Motor neuron (in vitro differentiated cells): Measurements from ENCODE around the gene ERC1. TPM values are rescaled to one million over a fixed set of nuclear protein-coding genes. Genes with fewer than 3 reads are reported as not detected.
"Not testable (repeated sequence)": the region's sequence is repeated elsewhere in the genome, so short reads cannot be mapped to it uniquely, and the experiment has no call there.

Source experiments
- ATAC-seq, 8 experiments: fragments of 200-7000 bp; cut with Tn5 transposase; replicated peaks in 6 of 8; 2 replicates each; pipeline ENCODE4 v1.8.0; 2021; ENCODE audit warnings: mild to moderate bottlenecking in 8 of 8, moderate library complexity in 8 of 8
- H3K27ac ChIP-seq, 2 donors: fragments of 250-450 bp; sonication (Bioruptor Pico); 2 replicates each; pipeline ENCODE4 v1.9.0; 2021; ENCODE audit warnings: antibody characterized with exemption in 2 of 2, mild to moderate bottlenecking in 2 of 2, moderate library complexity in 1 of 2
- H3K4me1 ChIP-seq, 2 donors: fragments of 250-450 bp; sonication (Bioruptor Pico); replicated peaks in 1 of 2; 2 replicates each; pipeline ENCODE4 v1.6.1; 2021; ENCODE audit warnings: antibody characterized with exemption in 2 of 2, mild to moderate bottlenecking in 2 of 2, moderate library complexity in 1 of 2
- H3K4me3 ChIP-seq, 5 donors: fragments of 250-450 bp; sonication (Bioruptor Pico); 2 replicates each; pipeline ENCODE4 v1.9.0; 2021; ENCODE audit warnings: antibody characterized with exemption in 5 of 5, mild to moderate bottlenecking in 5 of 5, moderate library complexity in 4 of 5
- WGBS, 10 experiments: fragments of 450-650 bp; shearing (Covaris generic); methylation state at CpG; one replicate each; pipeline ENCODE4 v1.0.0; 2022; 5-methylcytosine and 5-hydroxymethylcytosine counted together
- in situ Hi-C, 9 experiments: fragments of 400-800 bp; cut with MboI; loops; one replicate each; pipeline ENCODE4 v1.15.0; 2021; ENCODE audit warnings: low sequenced_read_pairs in 9 of 9, low pct_unique_long_range_greater_than_20kb in 2 of 9; ENCODE audit not compliant: unreplicated experiment in 9 of 9
- total RNA-seq, 8 experiments: library from RNA; unstranded; fragments of 300-600 nt; gene quantifications; 2 replicates each; pipeline versions ENCODE4 v1.2.3 to v1.2.4, GENCODE V29; 2022

Gene ERC1
- total RNA-seq, 8 experiments from 2014 or later: 15.1 to 53.8 (median 34.6) TPM

GRCh38 chr12:1324099-1324498 lies 333.1 kb downstream of the ERC1 start:
- WGBS, 10 experiments: 78 to 100% (median 92%) methylated on average over 2 to 4 of the region's 4 CpGs; no CpG with 5 or more reads in 2 of the 10 experiments
- Histone ChIP-seq H3K4me1 (peaks cover 0 to under 1% of the 10 kb centered on the region in 2 donors), H3K4me3 (no peak overlapping the region), H3K27ac (no peak overlapping the region)
- in situ Hi-C loops: no loop called here
- no peak for ATAC-seq

DNA sequence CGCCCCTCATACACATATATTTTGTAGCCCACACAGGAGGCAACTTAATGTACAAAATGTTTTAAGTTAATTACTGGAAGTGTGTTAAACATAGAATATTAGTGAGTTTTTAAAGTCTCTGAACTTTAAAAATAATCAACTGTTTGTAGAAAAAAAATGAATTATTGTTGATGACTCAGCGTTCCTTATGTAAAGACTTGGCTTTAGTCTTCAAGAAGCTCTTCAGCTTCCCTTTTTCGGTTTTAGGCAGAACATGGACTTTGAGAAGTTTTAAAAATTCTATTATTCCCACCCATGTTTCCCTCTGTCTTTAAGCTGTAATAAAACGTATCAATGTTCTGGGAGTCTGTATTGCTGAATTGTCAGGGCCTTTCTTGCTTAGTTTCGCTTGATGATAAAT lies 333.9 kb downstream of the ERC1 start:
- in situ Hi-C loops: no loop called here
- Histone ChIP-seq H3K27ac (no peak overlapping the region), H3K4me1 (no peaks in the 10 kb centered on the region), H3K4me3 (no peak overlapping the region)
- ATAC-seq: no peak
- 76 to 100% (median 84%) methylated on average over 1 to 5 of the region's 5 CpGs for WGBS, 10 experiments

DNA sequence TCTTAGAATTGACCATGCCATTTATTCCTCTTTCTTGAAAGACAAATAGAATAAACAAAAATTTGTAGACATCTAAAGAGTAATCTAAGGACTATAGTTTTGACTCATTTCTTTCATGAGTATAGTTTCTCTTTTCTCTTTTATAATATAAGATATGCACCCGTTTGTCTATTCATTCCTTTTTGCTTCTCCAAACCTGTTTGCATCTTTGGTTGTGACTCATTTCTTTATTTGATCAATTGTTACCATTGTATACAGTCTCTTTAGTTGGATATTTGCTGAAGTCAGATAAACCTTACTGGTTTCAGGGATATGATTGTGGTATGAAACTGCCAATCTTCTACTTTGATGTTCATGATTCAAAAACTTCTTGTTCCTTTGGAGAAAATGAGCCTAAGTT lies 334.6 kb downstream of the ERC1 start:
- 71 to 100% (median 100%) methylated on average over 1 of the region's 1 CpG for WGBS, 10 experiments
- ATAC-seq: no peak
- no peak overlapping the region for H3K4me3 ChIP-seq
- H3K27ac ChIP-seq: no peak overlapping the region
- no peaks in the 10 kb centered on the region for H3K4me1 ChIP-seq
- in situ Hi-C loops: no loop called here

GRCh38 chr12:1326258-1326657 lies 335.2 kb downstream of the ERC1 start:
- in situ Hi-C loops: no loop called here
- ATAC-seq: no peak
- WGBS, 10 experiments: 72 to 100% (median 100%) methylated on average over 1 to 2 of the region's 2 CpGs; no CpG with 5 or more reads in 1 of the 10 experiments
- no peaks in the 10 kb centered on the region for H3K4me1 ChIP-seq
- no peak overlapping the region for H3K4me3 ChIP-seq
- H3K27ac ChIP-seq: no peak overlapping the region

GRCh38 chr12:1328391-1328790 lies 337.4 kb downstream of the ERC1 start:
- no peaks in the 10 kb centered on the region for H3K4me1 ChIP-seq
- no peak for ATAC-seq
- no peak overlapping the region for H3K4me3 ChIP-seq
- in situ Hi-C loops: no loop called here
- H3K27ac ChIP-seq: no peak overlapping the region
- 60 to 100% (median 89%) methylated on average over 1 to 8 of the region's 8 CpGs for WGBS, 10 experiments

- Histone ChIP-seq H3K4me1 (no peaks in the 10 kb centered on the region), H3K4me3 (no peak overlapping the region), H3K27ac (no peak overlapping the region)
- WGBS, 10 experiments: 69 to 100% (median 82%) methylated on average over 1 to 2 of the region's 2 CpGs
- in situ Hi-C loops: no loop called here
- no peak for ATAC-seq
These were observed 338.9 kb downstream of the ERC1 start for GRCh38 chr12:1329784-1330476.

DNA sequence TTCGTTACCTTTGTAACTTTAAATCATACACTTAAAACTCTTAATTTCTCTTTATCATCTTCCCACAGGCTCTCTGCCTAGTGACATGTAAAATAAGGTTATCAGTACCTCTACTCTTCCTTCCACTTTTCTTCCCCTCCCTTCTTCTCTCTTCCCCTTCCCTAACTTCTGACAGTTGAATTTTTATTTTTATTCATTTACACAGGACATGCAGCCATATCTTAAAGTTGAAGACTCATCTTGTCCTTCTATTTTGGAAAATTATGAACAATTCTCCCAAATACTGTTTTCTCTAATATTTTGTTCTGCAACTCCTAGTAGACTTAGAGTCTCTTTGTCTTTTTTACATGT lies 339.4 kb downstream of the ERC1 start:
- in situ Hi-C loops: no loop called here
- no peak for ATAC-seq
- Histone ChIP-seq H3K27ac (no peak overlapping the region), H3K4me3 (no peak overlapping the region), H3K4me1 (no peaks in the 10 kb centered on the region)
- 74 to 100% (median 93%) methylated on average over 1 of the region's 1 CpG; no CpG with 5 or more reads in 1 of the 10 experiments for WGBS, 10 experiments

DNA sequence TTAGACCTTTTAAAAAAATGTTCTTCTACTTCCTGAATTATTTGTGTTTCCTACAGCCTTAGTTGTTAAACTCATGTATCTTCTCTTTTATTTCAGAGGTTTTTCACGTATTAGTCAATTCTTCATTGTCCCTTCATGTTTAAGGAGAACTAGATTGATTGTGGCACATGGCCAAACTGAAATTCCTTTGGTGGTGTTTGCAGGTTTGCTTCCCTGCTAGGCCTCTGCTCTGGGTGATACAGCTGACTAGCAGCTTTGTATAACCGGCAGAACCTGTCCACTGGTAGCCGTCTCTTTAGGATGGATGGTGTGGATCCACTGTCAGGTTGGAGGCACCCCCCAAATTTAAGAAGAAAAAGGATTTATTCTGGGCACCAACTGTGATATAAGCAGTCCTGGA lies 341.3 kb downstream of the ERC1 start:
- H3K27ac ChIP-seq: no peak overlapping the region
- ATAC-seq: peak in 1 of 8 experiments; percentile 58
- H3K4me1 ChIP-seq: no peaks in the 10 kb centered on the region
- no peak overlapping the region for H3K4me3 ChIP-seq
- WGBS, 10 experiments: 58 to 96% (median 79%) methylated on average over 1 to 3 of the region's 3 CpGs; no CpG with 5 or more reads in 1 of the 10 experiments
- in situ Hi-C loops: no loop called here

GRCh38 chr12:1338483-1339177 lies 347.6 kb downstream of the ERC1 start:
- in situ Hi-C loops: no loop called here
- H3K4me1 ChIP-seq: no peaks in the 10 kb centered on the region
- no peak overlapping the region for H3K4me3 ChIP-seq
- no peak overlapping the region for H3K27ac ChIP-seq
- ATAC-seq: no peak
- WGBS, 10 experiments: 49 to 100% (median 92%) methylated on average over 1 to 6 of the region's 10 CpGs

- in situ Hi-C loops, H3K27ac ChIP-seq, H3K4me3 ChIP-seq, H3K4me1 ChIP-seq, ATAC-seq: not testable (repeated sequence)
- WGBS, 10 experiments: 83% methylated on average over 2 of the region's 8 CpGs; no CpG with 5 or more reads in 9 of the 10 experiments
These were observed 348.1 kb downstream of the ERC1 start for GRCh38 chr12:1339178-1339541.

DNA sequence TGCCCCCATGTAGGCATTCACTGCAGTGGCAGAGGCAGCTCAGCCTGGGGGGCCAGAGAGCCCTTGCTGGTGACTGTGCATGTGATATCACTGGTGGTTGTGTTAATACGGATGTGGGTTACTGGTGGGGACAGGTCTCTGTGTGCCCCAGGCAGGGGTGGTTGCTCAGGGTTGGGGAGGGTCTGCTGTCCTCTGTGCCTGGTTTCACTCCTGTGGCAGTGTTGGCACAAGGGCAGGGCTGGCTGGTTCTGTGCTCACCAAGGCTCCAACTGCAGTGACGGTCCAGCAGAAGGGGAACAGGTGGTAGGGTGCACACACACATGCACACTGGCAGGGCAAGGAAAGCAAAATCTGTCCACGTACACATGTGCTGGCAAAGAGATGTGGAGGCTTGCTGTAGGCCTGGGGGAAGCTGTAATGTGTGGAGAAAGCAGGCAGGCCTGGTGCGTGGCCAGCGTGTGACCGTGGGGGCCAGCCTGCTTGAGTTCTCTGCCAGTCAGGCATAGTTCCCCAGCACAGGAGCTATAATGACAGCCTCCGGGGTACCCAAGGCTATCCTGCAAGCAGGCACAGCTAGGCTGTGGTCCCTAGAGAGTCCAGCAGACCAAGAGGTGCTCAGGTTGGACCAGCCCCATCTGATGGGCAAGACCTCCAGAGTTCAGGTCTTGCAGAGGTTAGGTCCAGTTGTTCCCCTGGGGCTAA lies 348.7 kb downstream of the ERC1 start:
- no peak overlapping the region for H3K4me3 ChIP-seq
- in situ Hi-C loops: no loop called here
- no peak overlapping the region for H3K27ac ChIP-seq
- no peaks in the 10 kb centered on the region for H3K4me1 ChIP-seq
- no peak for ATAC-seq
- WGBS, 10 experiments: 84 to 100% (median 94%) methylated on average over 3 to 6 of the region's 7 CpGs; no CpG with 5 or more reads in 7 of the 10 experiments

DNA sequence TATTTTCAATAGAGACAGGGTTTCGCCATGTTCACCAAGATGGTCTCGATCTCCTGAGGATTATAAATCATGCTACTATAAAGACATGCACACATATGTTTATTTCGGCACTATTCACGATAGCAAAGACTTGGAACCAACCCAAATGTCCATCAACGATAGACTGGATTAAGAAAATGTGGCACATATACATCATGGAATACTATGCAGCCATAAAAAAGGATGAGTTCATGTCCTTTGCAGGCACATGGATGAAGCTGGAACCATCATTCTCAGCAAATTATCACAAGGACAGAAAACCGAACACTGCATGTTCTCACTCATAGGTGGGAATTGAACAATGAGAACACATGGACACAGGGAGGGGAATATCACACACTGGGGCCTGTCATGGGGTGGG lies 350.2 kb downstream of the ERC1 start:
- H3K4me1 ChIP-seq, H3K27ac ChIP-seq, in situ Hi-C loops, H3K4me3 ChIP-seq, ATAC-seq: not testable (repeated sequence)
- 68 to 100% (median 100%) methylated on average over 1 to 5 of the region's 6 CpGs; no CpG with 5 or more reads in 4 of the 10 experiments for WGBS, 10 experiments

DNA sequence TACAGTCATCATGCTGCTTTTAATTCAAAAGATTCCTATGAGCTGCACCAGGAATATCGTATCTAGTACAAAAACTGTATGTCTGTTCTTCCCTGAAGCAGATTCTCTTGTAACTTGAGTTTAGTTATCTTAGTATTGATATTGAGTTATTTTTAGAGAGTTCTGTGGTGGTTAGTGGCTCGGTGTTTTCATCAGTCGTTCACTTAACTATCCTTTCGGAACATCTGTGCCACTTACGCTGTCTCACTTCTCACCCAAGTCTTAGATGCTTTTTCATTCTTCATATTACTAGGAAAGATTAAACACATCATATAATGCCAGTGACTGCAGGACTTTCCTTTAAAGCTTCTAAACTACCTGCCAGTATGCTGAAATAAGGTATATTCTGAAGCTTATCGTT lies 352.4 kb downstream of the ERC1 start:
- in situ Hi-C loops: no loop called here

More for the DNA sequence above, 352.4 kb downstream of the ERC1 start:
- no peak for ATAC-seq
- WGBS, 10 experiments: 72 to 96% (median 92%) methylated on average over 3 to 6 of the region's 6 CpGs; no CpG with 5 or more reads in 1 of the 10 experiments
- Histone ChIP-seq H3K4me1 (no peaks in the 10 kb centered on the region), H3K4me3 (no peak overlapping the region), H3K27ac (no peak overlapping the region)
